ENCODE data around the gene CLOCK.

DNA sequence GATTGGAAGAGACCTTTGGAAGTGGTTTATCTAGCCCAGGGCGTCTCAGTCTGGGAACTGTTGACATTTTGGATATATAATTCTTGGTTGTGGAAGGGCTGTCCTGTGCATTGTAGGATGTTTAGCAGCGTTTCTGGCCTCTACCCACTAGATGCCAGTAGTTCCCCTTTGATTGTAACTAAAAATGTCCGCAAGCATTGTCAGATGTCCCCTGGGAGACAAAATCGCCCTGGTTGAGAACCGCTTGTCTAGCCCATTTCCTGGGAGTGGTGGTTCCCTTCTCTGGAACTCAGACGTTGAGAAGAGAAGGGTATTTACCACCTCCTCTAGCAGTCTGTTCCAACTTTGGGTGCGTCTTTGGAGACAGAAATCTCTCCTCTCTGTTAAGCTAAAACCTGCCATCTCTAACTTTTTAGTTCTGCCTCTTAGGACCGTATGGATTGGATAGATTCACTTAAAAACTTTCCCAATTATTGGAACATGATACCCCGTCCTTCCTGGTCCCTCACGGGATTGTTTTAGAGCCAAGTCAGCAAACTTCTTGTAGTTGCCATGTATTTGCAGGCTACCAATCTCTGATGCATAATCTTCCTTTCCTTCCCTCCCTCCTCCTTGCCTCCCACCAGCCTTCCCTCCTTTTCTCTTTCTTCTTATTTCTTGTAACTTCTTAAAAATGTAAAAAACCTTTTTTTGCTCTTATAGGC lies 137.1 kb downstream of the CLOCK start:
- TF ChIP-seq, protein P1, sequence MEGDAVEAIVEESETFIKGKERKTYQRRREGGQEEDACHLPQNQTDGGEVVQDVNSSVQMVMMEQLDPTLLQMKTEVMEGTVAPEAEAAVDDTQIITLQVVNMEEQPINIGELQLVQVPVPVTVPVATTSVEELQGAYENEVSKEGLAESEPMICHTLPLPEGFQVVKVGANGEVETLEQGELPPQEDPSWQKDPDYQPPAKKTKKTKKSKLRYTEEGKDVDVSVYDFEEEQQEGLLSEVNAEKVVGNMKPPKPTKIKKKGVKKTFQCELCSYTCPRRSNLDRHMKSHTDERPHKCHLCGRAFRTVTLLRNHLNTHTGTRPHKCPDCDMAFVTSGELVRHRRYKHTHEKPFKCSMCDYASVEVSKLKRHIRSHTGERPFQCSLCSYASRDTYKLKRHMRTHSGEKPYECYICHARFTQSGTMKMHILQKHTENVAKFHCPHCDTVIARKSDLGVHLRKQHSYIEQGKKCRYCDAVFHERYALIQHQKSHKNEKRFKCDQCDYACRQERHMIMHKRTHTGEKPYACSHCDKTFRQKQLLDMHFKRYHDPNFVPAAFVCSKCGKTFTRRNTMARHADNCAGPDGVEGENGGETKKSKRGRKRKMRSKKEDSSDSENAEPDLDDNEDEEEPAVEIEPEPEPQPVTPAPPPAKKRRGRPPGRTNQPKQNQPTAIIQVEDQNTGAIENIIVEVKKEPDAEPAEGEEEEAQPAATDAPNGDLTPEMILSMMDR (IDR thresholded peaks at IDR 0.05), result peak in 11 of 12 donors; percentile 14 to 58 (median 39)
- TF ChIP-seq POLR2A (IDR thresholded peaks at IDR 0.05), result no peak
